IMR-90 (cell line): ENCODE results near the gene DGKG. TPM values are rescaled to one million over a fixed set of nuclear protein-coding genes. Genes with fewer than 3 reads are reported as not detected.

Experiments
- ATAC-seq: fragments of 200-7000 bp; cut with Tn5 transposase; 2 replicates; pipeline ENCODE4 v1.9.1; 2020; ENCODE audit warnings: low read depth, mild to moderate bottlenecking, moderate library complexity
- BruUV-seq: library from RNA; stranded (reverse); fragments of 400-500 nt; replicated peaks from 2 replicates; lab custom pipeline; 2021; lab: Mats Ljungman, UMichigan
- CTCF ChIA-PET: fragments of 300-600 bp; formaldehyde crosslinking; extraction: SDS; loops from one replicate; lab custom pipeline; 2021; ENCODE audit warnings: antibody characterized with exemption; lab: Yijun Ruan, JAX
- POLR2A ChIA-PET: fragments of 300-600 bp; sonication (Branson Sonifier 250); formaldehyde crosslinking; loops from one replicate; lab custom pipeline; 2022; ENCODE audit warnings: antibody characterized with exemption; ENCODE audit not compliant: unreplicated experiment; lab: Charles Lee
- DNase-seq: peaks from one replicate; pipeline ENCODE4 v3.0.0; 2013
- H2AFZ ChIP-seq: replicated peaks from 2 replicates; pipeline ENCODE3; 2013; ENCODE audit warnings: low read length, mild to moderate bottlenecking; ENCODE audit not compliant: poor library complexity
- H2AK5ac ChIP-seq: 2 replicates; pipeline ENCODE4 v1.6.1; 2013; ENCODE audit warnings: low read depth, low read length, inconsistent platforms
- H2AK9ac ChIP-seq: replicated peaks from 2 replicates; pipeline ENCODE3; 2013; ENCODE audit warnings: mild to moderate bottlenecking, low read depth, low read length, moderate library complexity; ENCODE audit not compliant: poor library complexity
- H2BK120ac ChIP-seq: 2 replicates; pipeline ENCODE4 v1.6.1; 2013; ENCODE audit warnings: low read depth, low read length, inconsistent platforms
- H2BK15ac ChIP-seq: 3 replicates; pipeline ENCODE4 v1.6.1; 2013; ENCODE audit warnings: low read depth, low read length, inconsistent platforms
- H2BK20ac ChIP-seq: 2 replicates; pipeline ENCODE4 v1.6.1; 2013; ENCODE audit warnings: low read depth, mild to moderate bottlenecking, inconsistent platforms, low read length, moderate library complexity
- H2BK5ac ChIP-seq: 2 replicates; pipeline ENCODE4 v1.6.1; 2013; ENCODE audit warnings: mild to moderate bottlenecking, low read depth, low read length, inconsistent platforms; ENCODE audit not compliant: poor library complexity, severe bottlenecking
- H3K14ac ChIP-seq: replicated peaks from 2 replicates; pipeline ENCODE4 v1.6.1; 2013; ENCODE audit warnings: low read depth, low read length, inconsistent platforms
- H3K18ac ChIP-seq: 2 replicates; pipeline ENCODE4 v1.6.1; 2013; ENCODE audit warnings: low read depth, low read length, control low read depth
- H3K23ac ChIP-seq: 2 replicates; pipeline ENCODE4 v1.6.1; 2013; ENCODE audit warnings: low read depth, low read length, inconsistent platforms
- H3K27ac ChIP-seq: 2 replicates; pipeline ENCODE4 v1.5.1; 2013; ENCODE audit warnings: mild to moderate bottlenecking, control low read depth, low read length; ENCODE audit not compliant: insufficient read depth
- H3K27me3 ChIP-seq: 2 replicates; pipeline ENCODE4 v1.6.1; 2013; ENCODE audit warnings: low read length; ENCODE audit not compliant: control insufficient read depth, insufficient read depth
- H3K36me3 ChIP-seq: 2 replicates; pipeline ENCODE4 v1.6.1; 2013; ENCODE audit warnings: low read length, mixed read lengths; ENCODE audit not compliant: control insufficient read depth, insufficient read depth
- H3K4ac ChIP-seq: 2 replicates; pipeline ENCODE4 v1.6.1; 2013; ENCODE audit warnings: low read depth, low read length, inconsistent platforms
- H3K4me1 ChIP-seq: 2 replicates; pipeline ENCODE4 v1.6.1; 2013; ENCODE audit warnings: low read length, mixed read lengths; ENCODE audit not compliant: control insufficient read depth, insufficient read depth
- H3K4me2 ChIP-seq: 2 replicates; pipeline ENCODE4 v1.6.1; 2013; ENCODE audit warnings: low read depth, mild to moderate bottlenecking, control low read depth, low read length, moderate library complexity
- H3K4me3 ChIP-seq: 2 replicates; pipeline ENCODE4 v1.5.1; 2013; ENCODE audit warnings: low read depth, mild to moderate bottlenecking, control low read depth, low read length, moderate library complexity; ENCODE audit not compliant: insufficient read depth
- H3K56ac ChIP-seq: 2 replicates; pipeline ENCODE4 v1.6.1; 2013; ENCODE audit warnings: low read length, inconsistent platforms; ENCODE audit not compliant: insufficient read depth; ENCODE audit errors: extremely low read depth
- H3K79me1 ChIP-seq, 2 experiments: 2 replicates each; pipeline ENCODE4 v1.6.1; 2013; ENCODE audit warnings: low read length in 2 of 2, inconsistent platforms in 1 of 2, low read depth in 1 of 2
- H3K9ac ChIP-seq: 2 replicates; pipeline ENCODE4 v1.6.1; 2013; ENCODE audit warnings: low read depth, low read length, control low read depth
- H3K9me1 ChIP-seq: 2 replicates; pipeline ENCODE4 v1.6.1; 2013; ENCODE audit warnings: low read length, inconsistent platforms; ENCODE audit not compliant: insufficient read depth
- H3K9me3 ChIP-seq: 2 replicates; pipeline ENCODE4 v1.6.1; 2013; ENCODE audit warnings: low read length; ENCODE audit not compliant: control insufficient read depth, insufficient read depth
- H4K20me1 ChIP-seq: 2 replicates; pipeline ENCODE4 v1.6.1; 2013; ENCODE audit warnings: low read length, inconsistent platforms; ENCODE audit not compliant: insufficient read depth
- H4K5ac ChIP-seq: 2 replicates; pipeline ENCODE4 v1.6.1; 2013; ENCODE audit warnings: mild to moderate bottlenecking, low read depth, low read length, control low read depth
- H4K8ac ChIP-seq, 2 experiments: 2 replicates each; pipeline ENCODE4 v1.6.1; 2013; ENCODE audit warnings: low read depth in 2 of 2, low read length in 2 of 2, control low read depth in 1 of 2, inconsistent platforms in 1 of 2
- H4K91ac ChIP-seq: 2 replicates; pipeline ENCODE4 v1.6.1; 2013; ENCODE audit warnings: low read depth, low read length, inconsistent platforms; ENCODE audit not compliant: insufficient read depth
- BHLHE40 ChIP-seq: fragments of 150-350 bp; IDR thresholded peaks from 2 replicates; pipeline ENCODE4 v1.6.1; 2016; ENCODE audit warnings: mild to moderate bottlenecking, low read depth, low read length
- CEBPB ChIP-seq: IDR thresholded peaks from 2 replicates; pipeline ENCODE4 v1.6.1; 2012; ENCODE audit warnings: low read depth, low read length, improper control_type of control experiment
- CHD1 ChIP-seq: IDR thresholded peaks from 2 replicates; pipeline ENCODE4 v1.6.1; 2012; ENCODE audit warnings: low read depth, low read length, improper control_type of control experiment
- CTCF ChIP-seq: conservative IDR thresholded peaks from 2 replicates; pipeline ENCODE4 v1.5.1; 2012; ENCODE audit warnings: mild to moderate bottlenecking, low read depth, low read length, improper control_type of control experiment
- FOS ChIP-seq: fragments of 150-350 bp; IDR thresholded peaks from 2 replicates; pipeline ENCODE4 v1.6.1; 2016; ENCODE audit warnings: low read depth, low read length
- MAFK ChIP-seq: IDR thresholded peaks from 2 replicates; pipeline ENCODE4 v1.6.1; 2012; ENCODE audit warnings: low read depth, low read length, improper control_type of control experiment
- MAZ ChIP-seq: IDR thresholded peaks from 2 replicates; pipeline ENCODE4 v1.6.1; 2012; ENCODE audit warnings: low read depth, mild to moderate bottlenecking, low read length, improper control_type of control experiment, moderate library complexity, borderline replicate concordance
- MXI1 ChIP-seq: IDR thresholded peaks from 2 replicates; pipeline ENCODE4 v1.6.1; 2012; ENCODE audit warnings: low read depth, mild to moderate bottlenecking, low read length, moderate library complexity, borderline replicate concordance
- NFE2L2 ChIP-seq: fragments of 150-350 bp; IDR thresholded peaks from 2 replicates; pipeline ENCODE4 v1.6.1; 2016; ENCODE audit warnings: low read depth, mild to moderate bottlenecking, low read length
- POLR2A ChIP-seq: IDR thresholded peaks from 2 replicates; pipeline ENCODE4 v1.6.1; 2012; ENCODE audit warnings: mild to moderate bottlenecking, low read depth, low read length
- RAD21 ChIP-seq: IDR thresholded peaks from 2 replicates; pipeline ENCODE4 v1.6.1; 2012; ENCODE audit warnings: low read length, improper control_type of control experiment
- RCOR1 ChIP-seq: IDR thresholded peaks from 2 replicates; pipeline ENCODE4 v1.6.1; 2012; ENCODE audit warnings: mild to moderate bottlenecking, low read length, improper control_type of control experiment; ENCODE audit not compliant: insufficient replicate concordance
- RFX5 ChIP-seq: IDR thresholded peaks from 2 replicates; pipeline ENCODE4 v1.8.0; 2012; ENCODE audit warnings: low read depth, mild to moderate bottlenecking, low read length, moderate library complexity
- SMC3 ChIP-seq: fragments of 150-350 bp; IDR thresholded peaks from 2 replicates; pipeline ENCODE4 v1.6.1; 2016; ENCODE audit warnings: low read depth, mild to moderate bottlenecking, antibody characterized with exemption, low read length, moderate library complexity
- USF2 ChIP-seq: fragments of 150-350 bp; IDR thresholded peaks from 2 replicates; pipeline ENCODE4 v1.6.1; 2017; ENCODE audit warnings: mild to moderate bottlenecking, antibody characterized with exemption, low read length, low read depth
- WGBS, 2 experiments: methylation state at CpG; one replicate each; pipeline versions ENCODE4 v1.1.5 to v1.1.7; 2013; ENCODE audit warnings: missing lambda C conversion rate in 2 of 2; ENCODE audit not compliant: insufficient read length in 1 of 2; ENCODE audit errors: extremely low coverage in 2 of 2; 5-methylcytosine and 5-hydroxymethylcytosine counted together
- dilution Hi-C: fragments of 300-500 bp; cut with HindIII; formaldehyde crosslinking; loops from one replicate; pipeline ENCODE4 v1.14.3; 2018; ENCODE audit warnings: low sequenced_read_pairs; ENCODE audit not compliant: unreplicated experiment
- in situ Hi-C: fragments of 300-500 bp; cut with MboI; formaldehyde crosslinking; loops from 3 replicates; pipeline ENCODE4 v1.14.3; 2019; ENCODE audit warnings: low sequenced_read_pairs, inconsistent platforms, mixed read lengths
- intact Hi-C: fragments of 100-400 bp; cut with micrococcal nuclease; formaldehyde crosslinking; loops from 2 replicates; pipeline ENCODE4 v1.10.0; 2022
- polyA plus RNA-seq, 3 experiments: library from polyadenylated mRNA; depleted of rRNA; stranded (reverse); fragments of >200 nt; gene quantifications; 2 replicates each; pipeline ENCODE4 v1.2.3, GENCODE V29; 2012; ENCODE audit warnings: low replicate concordance in 1 of 3
- total RNA-seq: library from RNA; depleted of rRNA; stranded (reverse); fragments of >200 nt; gene quantifications from 2 replicates; pipeline ENCODE4 v1.2.3, GENCODE V29; 2012

Gene DGKG
- total and polyA plus RNA-seq, 2 of the 4 experiments (the other 2 are of a cell fraction) = 1.2 to 4.1 TPM

- H4K91ac ChIP-seq = no peak overlapping the region
- no peak overlapping the region for H3K14ac ChIP-seq
- H3K18ac ChIP-seq = peak overlapping the region; percentile 68; the same call in 1 of the 2 replicates
- peak overlapping the region; percentile 12; the same call in 1 of the 2 replicates for H3K27ac ChIP-seq
- in situ Hi-C loops (no loop called here), dilution Hi-C loops (no loop called here), intact Hi-C loops (no loop called here)
- peak overlapping the region; percentile 45 to 72; a peak in 3 of 4 replicates for H4K8ac ChIP-seq
- 0 out of 2 replicates have a peak overlapping the region, but pooled peaks have one; percentile 25 for H2BK120ac ChIP-seq
- peak overlapping the region; percentile 24; the same call in 1 of the 2 replicates for H3K23ac ChIP-seq
- H2AK5ac ChIP-seq = no peak overlapping the region
- H2BK20ac ChIP-seq = no peak overlapping the region
- peak overlapping the region; percentile 77 for H3K4me2 ChIP-seq
- DNase-seq (peak; percentile 72), ATAC-seq (peak; percentile 93)
- no peak overlapping the region for H3K56ac ChIP-seq
- no peaks in the 10 kb centered on the region for H3K79me1 ChIP-seq
- peak overlapping the region; percentile 25; the same call in 1 of the 2 replicates for H3K4ac ChIP-seq
- H3K36me3 ChIP-seq = no peaks in the 10 kb centered on the region
- H3K9ac ChIP-seq = no peak overlapping the region
- no peaks in the 10 kb centered on the region for H3K9me3 ChIP-seq
- H3K4me1 ChIP-seq = peaks cover 12% of the 10 kb centered on the region; the same call in 1 of the 2 replicates
- peak overlapping the region; percentile 0; the same call in 1 of the 2 replicates for H4K5ac ChIP-seq
- ChIA-PET CTCF (interaction anchor here (0.9 to 1.2 kb wide), 2 partner anchors 9 to 266 kb away, joined by 3 read pairs; no protein-coding TSS in a partner anchor), POLR2A (no interaction called here)
- peak overlapping the region; percentile 95 for H2AFZ ChIP-seq
- peak overlapping the region; percentile 82 for H2AK9ac ChIP-seq
- H4K20me1 ChIP-seq = no peaks in the 10 kb centered on the region
- peaks cover 1% of the 10 kb centered on the region; the same call in 1 of the 2 replicates for H3K27me3 ChIP-seq
- no peak overlapping the region for H2BK15ac ChIP-seq
- no peak overlapping the region for H2BK5ac ChIP-seq
- WGBS, 2 experiments = 0% methylated on average over 4 of the region's 20 CpGs; no CpG with 5 or more reads in 1 of the 2 experiments
- BruUV-seq = no TSS peak
- H3K4me3 ChIP-seq = no peak overlapping the region
- H3K9me1 ChIP-seq = 0 out of 2 replicates have a peak, but pooled peaks cover 6% of the 10 kb centered on the region
- TF ChIP-seq MAFK = no peak
- no peak for TF ChIP-seq RAD21
- TF ChIP-seq SMC3 = no peak
- no peak for TF ChIP-seq RFX5
- no peak for TF ChIP-seq MXI1
- TF ChIP-seq CHD1 = no peak
- TF ChIP-seq CEBPB = no peak
- no peak for TF ChIP-seq USF2
- no peak for TF ChIP-seq POLR2A
- no peak for TF ChIP-seq RCOR1
- no peak for TF ChIP-seq BHLHE40
- TF ChIP-seq NFE2L2 = no peak
- TF ChIP-seq FOS = no peak
- no peak for TF ChIP-seq CTCF
- no peak; the same call in 1 of the 2 replicates for TF ChIP-seq MAZ
These were observed 152.0 kb downstream of the DGKG start for GRCh38 chr3:186209810-186210752.
